IMR-90 (cell line): ENCODE measurements around the gene DGKB. TPM values are rescaled to one million over a fixed set of nuclear protein-coding genes. Genes with fewer than 3 reads are reported as not detected.

ENCODE experiments used
- ATAC-seq: fragments of 200-7000 bp; cut with Tn5 transposase; 2 replicates; pipeline ENCODE4 v1.9.1; 2020; ENCODE audit warnings: low read depth, mild to moderate bottlenecking, moderate library complexity
- BruUV-seq: library from RNA; stranded (reverse); fragments of 400-500 nt; replicated peaks from 2 replicates; lab custom pipeline; 2021; lab: Mats Ljungman, UMichigan
- CTCF ChIA-PET: fragments of 300-600 bp; formaldehyde crosslinking; extraction: SDS; loops from one replicate; lab custom pipeline; 2021; ENCODE audit warnings: antibody characterized with exemption; lab: Yijun Ruan, JAX
- POLR2A ChIA-PET: fragments of 300-600 bp; sonication (Branson Sonifier 250); formaldehyde crosslinking; loops from one replicate; lab custom pipeline; 2022; ENCODE audit warnings: antibody characterized with exemption; ENCODE audit not compliant: unreplicated experiment; lab: Charles Lee
- DNase-seq: peaks from one replicate; pipeline ENCODE4 v3.0.0; 2013
- H2AFZ ChIP-seq: replicated peaks from 2 replicates; pipeline ENCODE3; 2013; ENCODE audit warnings: low read length, mild to moderate bottlenecking; ENCODE audit not compliant: poor library complexity
- H2AK5ac ChIP-seq: 2 replicates; pipeline ENCODE4 v1.6.1; 2013; ENCODE audit warnings: low read depth, low read length, inconsistent platforms
- H2AK9ac ChIP-seq: replicated peaks from 2 replicates; pipeline ENCODE3; 2013; ENCODE audit warnings: mild to moderate bottlenecking, low read depth, low read length, moderate library complexity; ENCODE audit not compliant: poor library complexity
- H2BK120ac ChIP-seq: 2 replicates; pipeline ENCODE4 v1.6.1; 2013; ENCODE audit warnings: low read depth, low read length, inconsistent platforms
- H2BK15ac ChIP-seq: 3 replicates; pipeline ENCODE4 v1.6.1; 2013; ENCODE audit warnings: low read depth, low read length, inconsistent platforms
- H2BK20ac ChIP-seq: 2 replicates; pipeline ENCODE4 v1.6.1; 2013; ENCODE audit warnings: low read depth, mild to moderate bottlenecking, inconsistent platforms, low read length, moderate library complexity
- H2BK5ac ChIP-seq: 2 replicates; pipeline ENCODE4 v1.6.1; 2013; ENCODE audit warnings: mild to moderate bottlenecking, low read depth, low read length, inconsistent platforms; ENCODE audit not compliant: poor library complexity, severe bottlenecking
- H3K14ac ChIP-seq: replicated peaks from 2 replicates; pipeline ENCODE4 v1.6.1; 2013; ENCODE audit warnings: low read depth, low read length, inconsistent platforms
- H3K18ac ChIP-seq: 2 replicates; pipeline ENCODE4 v1.6.1; 2013; ENCODE audit warnings: low read depth, low read length, control low read depth
- H3K23ac ChIP-seq: 2 replicates; pipeline ENCODE4 v1.6.1; 2013; ENCODE audit warnings: low read depth, low read length, inconsistent platforms
- H3K27ac ChIP-seq: 2 replicates; pipeline ENCODE4 v1.5.1; 2013; ENCODE audit warnings: mild to moderate bottlenecking, control low read depth, low read length; ENCODE audit not compliant: insufficient read depth
- H3K27me3 ChIP-seq: 2 replicates; pipeline ENCODE4 v1.6.1; 2013; ENCODE audit warnings: low read length; ENCODE audit not compliant: control insufficient read depth, insufficient read depth
- H3K36me3 ChIP-seq: 2 replicates; pipeline ENCODE4 v1.6.1; 2013; ENCODE audit warnings: low read length, mixed read lengths; ENCODE audit not compliant: control insufficient read depth, insufficient read depth
- H3K4ac ChIP-seq: 2 replicates; pipeline ENCODE4 v1.6.1; 2013; ENCODE audit warnings: low read depth, low read length, inconsistent platforms
- H3K4me1 ChIP-seq: 2 replicates; pipeline ENCODE4 v1.6.1; 2013; ENCODE audit warnings: low read length, mixed read lengths; ENCODE audit not compliant: control insufficient read depth, insufficient read depth
- H3K4me2 ChIP-seq: 2 replicates; pipeline ENCODE4 v1.6.1; 2013; ENCODE audit warnings: low read depth, mild to moderate bottlenecking, control low read depth, low read length, moderate library complexity
- H3K4me3 ChIP-seq: 2 replicates; pipeline ENCODE4 v1.5.1; 2013; ENCODE audit warnings: low read depth, mild to moderate bottlenecking, control low read depth, low read length, moderate library complexity; ENCODE audit not compliant: insufficient read depth
- H3K56ac ChIP-seq: 2 replicates; pipeline ENCODE4 v1.6.1; 2013; ENCODE audit warnings: low read length, inconsistent platforms; ENCODE audit not compliant: insufficient read depth; ENCODE audit errors: extremely low read depth
- H3K79me1 ChIP-seq, 2 experiments: 2 replicates each; pipeline ENCODE4 v1.6.1; 2013; ENCODE audit warnings: low read length in 2 of 2, inconsistent platforms in 1 of 2, low read depth in 1 of 2
- H3K9ac ChIP-seq: 2 replicates; pipeline ENCODE4 v1.6.1; 2013; ENCODE audit warnings: low read depth, low read length, control low read depth
- H3K9me1 ChIP-seq: 2 replicates; pipeline ENCODE4 v1.6.1; 2013; ENCODE audit warnings: low read length, inconsistent platforms; ENCODE audit not compliant: insufficient read depth
- H3K9me3 ChIP-seq: 2 replicates; pipeline ENCODE4 v1.6.1; 2013; ENCODE audit warnings: low read length; ENCODE audit not compliant: control insufficient read depth, insufficient read depth
- H4K20me1 ChIP-seq: 2 replicates; pipeline ENCODE4 v1.6.1; 2013; ENCODE audit warnings: low read length, inconsistent platforms; ENCODE audit not compliant: insufficient read depth
- H4K5ac ChIP-seq: 2 replicates; pipeline ENCODE4 v1.6.1; 2013; ENCODE audit warnings: mild to moderate bottlenecking, low read depth, low read length, control low read depth
- H4K8ac ChIP-seq, 2 experiments: 2 replicates each; pipeline ENCODE4 v1.6.1; 2013; ENCODE audit warnings: low read depth in 2 of 2, low read length in 2 of 2, control low read depth in 1 of 2, inconsistent platforms in 1 of 2
- H4K91ac ChIP-seq: 2 replicates; pipeline ENCODE4 v1.6.1; 2013; ENCODE audit warnings: low read depth, low read length, inconsistent platforms; ENCODE audit not compliant: insufficient read depth
- BHLHE40 ChIP-seq: fragments of 150-350 bp; IDR thresholded peaks from 2 replicates; pipeline ENCODE4 v1.6.1; 2016; ENCODE audit warnings: mild to moderate bottlenecking, low read depth, low read length
- CEBPB ChIP-seq: IDR thresholded peaks from 2 replicates; pipeline ENCODE4 v1.6.1; 2012; ENCODE audit warnings: low read depth, low read length, improper control_type of control experiment
- CHD1 ChIP-seq: IDR thresholded peaks from 2 replicates; pipeline ENCODE4 v1.6.1; 2012; ENCODE audit warnings: low read depth, low read length, improper control_type of control experiment
- FOS ChIP-seq: fragments of 150-350 bp; IDR thresholded peaks from 2 replicates; pipeline ENCODE4 v1.6.1; 2016; ENCODE audit warnings: low read depth, low read length
- MAFK ChIP-seq: IDR thresholded peaks from 2 replicates; pipeline ENCODE4 v1.6.1; 2012; ENCODE audit warnings: low read depth, low read length, improper control_type of control experiment
- MAZ ChIP-seq: IDR thresholded peaks from 2 replicates; pipeline ENCODE4 v1.6.1; 2012; ENCODE audit warnings: low read depth, mild to moderate bottlenecking, low read length, improper control_type of control experiment, moderate library complexity, borderline replicate concordance
- MXI1 ChIP-seq: IDR thresholded peaks from 2 replicates; pipeline ENCODE4 v1.6.1; 2012; ENCODE audit warnings: low read depth, mild to moderate bottlenecking, low read length, moderate library complexity, borderline replicate concordance
- NFE2L2 ChIP-seq: fragments of 150-350 bp; IDR thresholded peaks from 2 replicates; pipeline ENCODE4 v1.6.1; 2016; ENCODE audit warnings: low read depth, mild to moderate bottlenecking, low read length
- POLR2A ChIP-seq: IDR thresholded peaks from 2 replicates; pipeline ENCODE4 v1.6.1; 2012; ENCODE audit warnings: mild to moderate bottlenecking, low read depth, low read length
- RAD21 ChIP-seq: IDR thresholded peaks from 2 replicates; pipeline ENCODE4 v1.6.1; 2012; ENCODE audit warnings: low read length, improper control_type of control experiment
- RCOR1 ChIP-seq: IDR thresholded peaks from 2 replicates; pipeline ENCODE4 v1.6.1; 2012; ENCODE audit warnings: mild to moderate bottlenecking, low read length, improper control_type of control experiment; ENCODE audit not compliant: insufficient replicate concordance
- RFX5 ChIP-seq: IDR thresholded peaks from 2 replicates; pipeline ENCODE4 v1.8.0; 2012; ENCODE audit warnings: low read depth, mild to moderate bottlenecking, low read length, moderate library complexity
- SMC3 ChIP-seq: fragments of 150-350 bp; IDR thresholded peaks from 2 replicates; pipeline ENCODE4 v1.6.1; 2016; ENCODE audit warnings: low read depth, mild to moderate bottlenecking, antibody characterized with exemption, low read length, moderate library complexity
- WGBS, 2 experiments: methylation state at CpG; one replicate each; pipeline versions ENCODE4 v1.1.5 to v1.1.7; 2013; ENCODE audit warnings: missing lambda C conversion rate in 2 of 2; ENCODE audit not compliant: insufficient read length in 1 of 2; ENCODE audit errors: extremely low coverage in 2 of 2; 5-methylcytosine and 5-hydroxymethylcytosine counted together
- dilution Hi-C: fragments of 300-500 bp; cut with HindIII; formaldehyde crosslinking; loops from one replicate; pipeline ENCODE4 v1.14.3; 2018; ENCODE audit warnings: low sequenced_read_pairs; ENCODE audit not compliant: unreplicated experiment
- in situ Hi-C: fragments of 300-500 bp; cut with MboI; formaldehyde crosslinking; loops from 3 replicates; pipeline ENCODE4 v1.14.3; 2019; ENCODE audit warnings: low sequenced_read_pairs, inconsistent platforms, mixed read lengths
- intact Hi-C: fragments of 100-400 bp; cut with micrococcal nuclease; formaldehyde crosslinking; loops from 2 replicates; pipeline ENCODE4 v1.10.0; 2022
- polyA plus RNA-seq, 3 experiments: library from polyadenylated mRNA; depleted of rRNA; stranded (reverse); fragments of >200 nt; gene quantifications; 2 replicates each; pipeline ENCODE4 v1.2.3, GENCODE V29; 2012; ENCODE audit warnings: low replicate concordance in 1 of 3
- total RNA-seq: library from RNA; depleted of rRNA; stranded (reverse); fragments of >200 nt; gene quantifications from 2 replicates; pipeline ENCODE4 v1.2.3, GENCODE V29; 2012
- TF ChIP-seq, protein P1 (sequence below): fragments of 150-350 bp; IDR thresholded peaks from 2 replicates; pipeline ENCODE4 v1.6.1; 2017; ENCODE audit warnings: mild to moderate bottlenecking, antibody characterized with exemption, low read length, low read depth
- TF ChIP-seq, protein P2 (sequence below): conservative IDR thresholded peaks from 2 replicates; pipeline ENCODE4 v1.5.1; 2012; ENCODE audit warnings: mild to moderate bottlenecking, low read depth, low read length, improper control_type of control experiment
- TF ChIP-seq, protein P3 (sequence below): fragments of 150-350 bp; IDR thresholded peaks from 2 replicates; pipeline ENCODE4 v1.6.1; 2016; ENCODE audit warnings: low read depth, mild to moderate bottlenecking, low read length, moderate library complexity, borderline replicate concordance

The DGKB gene
- total and polyA plus RNA-seq, 2 of the 4 experiments (the other 2 are of a cell fraction): not detected

DNA sequence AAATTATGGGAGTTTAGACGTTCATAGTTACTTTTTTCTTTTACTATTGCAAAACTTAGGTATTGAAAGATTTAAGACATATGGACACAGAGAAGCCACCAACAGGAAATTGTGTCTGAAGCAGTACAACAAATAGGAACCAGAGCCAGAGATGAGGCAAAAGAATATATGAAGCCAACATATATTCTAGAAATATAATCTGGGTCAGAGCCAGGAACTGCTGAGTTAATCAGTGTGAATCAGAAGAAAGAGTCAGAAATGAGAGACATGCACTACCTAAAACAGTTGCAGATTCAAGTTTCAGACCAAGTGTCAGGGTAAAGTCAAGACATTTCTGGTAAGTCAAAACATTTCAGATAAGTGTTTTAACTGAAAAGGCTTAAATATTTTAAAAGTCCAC lies 67.7 kb downstream of the DGKB start:
- BruUV-seq: no TSS peak
- H3K36me3 ChIP-seq: no peaks in the 10 kb centered on the region
- H2AK9ac ChIP-seq: no peak overlapping the region
- H3K4me1 ChIP-seq: 0 out of 2 replicates have a peak, but pooled peaks cover 2% of the 10 kb centered on the region
- H3K14ac ChIP-seq: no peak overlapping the region
- H3K4ac ChIP-seq: no peak overlapping the region
- no peak overlapping the region for H2BK5ac ChIP-seq
- H3K9me3 ChIP-seq: no peaks in the 10 kb centered on the region
- DNase-seq: peak; percentile 44
- no peak overlapping the region for H4K8ac ChIP-seq
- no peak for ATAC-seq
- H3K4me2 ChIP-seq: no peak overlapping the region
- intact Hi-C loops: no loop called here
- no peak overlapping the region for H4K91ac ChIP-seq
- H2AFZ ChIP-seq: no peak overlapping the region
- no peak overlapping the region for H2BK15ac ChIP-seq
- 0 out of 2 replicates have a peak, but pooled peaks cover 3% of the 10 kb centered on the region for H3K9me1 ChIP-seq
- H3K18ac ChIP-seq: no peak overlapping the region
- no peak overlapping the region for H3K23ac ChIP-seq
- no peaks in the 10 kb centered on the region for H3K27me3 ChIP-seq
- no peak overlapping the region for H3K9ac ChIP-seq
- no peaks in the 10 kb centered on the region for H3K79me1 ChIP-seq
- H2BK20ac ChIP-seq: no peak overlapping the region
- no peak overlapping the region for H3K56ac ChIP-seq
- no CpG with 5 or more reads among the region's 1 CpG for WGBS, 2 experiments
- no peak overlapping the region for H3K4me3 ChIP-seq
- no peak overlapping the region for H3K27ac ChIP-seq
- CTCF ChIA-PET: no interaction called here
- in situ Hi-C loops: no loop called here
- H4K5ac ChIP-seq: no peak overlapping the region
- no peaks in the 10 kb centered on the region for H4K20me1 ChIP-seq
- H2BK120ac ChIP-seq: no peak overlapping the region
- H2AK5ac ChIP-seq: no peak overlapping the region
- POLR2A ChIA-PET: no interaction called here
- TF ChIP-seq MXI1: no peak
- no peak for TF ChIP-seq BHLHE40
- TF ChIP-seq CHD1: no peak
- TF ChIP-seq POLR2A: no peak
- TF ChIP-seq NFE2L2: no peak
- TF ChIP-seq RCOR1: no peak
- no peak for TF ChIP-seq SMC3
- TF ChIP-seq, protein P1, sequence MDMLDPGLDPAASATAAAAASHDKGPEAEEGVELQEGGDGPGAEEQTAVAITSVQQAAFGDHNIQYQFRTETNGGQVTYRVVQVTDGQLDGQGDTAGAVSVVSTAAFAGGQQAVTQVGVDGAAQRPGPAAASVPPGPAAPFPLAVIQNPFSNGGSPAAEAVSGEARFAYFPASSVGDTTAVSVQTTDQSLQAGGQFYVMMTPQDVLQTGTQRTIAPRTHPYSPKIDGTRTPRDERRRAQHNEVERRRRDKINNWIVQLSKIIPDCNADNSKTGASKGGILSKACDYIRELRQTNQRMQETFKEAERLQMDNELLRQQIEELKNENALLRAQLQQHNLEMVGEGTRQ: no peak
- no peak for TF ChIP-seq RFX5
- TF ChIP-seq RAD21: no peak
- TF ChIP-seq CEBPB: no peak
- no peak for TF ChIP-seq FOS
- TF ChIP-seq, protein P2, sequence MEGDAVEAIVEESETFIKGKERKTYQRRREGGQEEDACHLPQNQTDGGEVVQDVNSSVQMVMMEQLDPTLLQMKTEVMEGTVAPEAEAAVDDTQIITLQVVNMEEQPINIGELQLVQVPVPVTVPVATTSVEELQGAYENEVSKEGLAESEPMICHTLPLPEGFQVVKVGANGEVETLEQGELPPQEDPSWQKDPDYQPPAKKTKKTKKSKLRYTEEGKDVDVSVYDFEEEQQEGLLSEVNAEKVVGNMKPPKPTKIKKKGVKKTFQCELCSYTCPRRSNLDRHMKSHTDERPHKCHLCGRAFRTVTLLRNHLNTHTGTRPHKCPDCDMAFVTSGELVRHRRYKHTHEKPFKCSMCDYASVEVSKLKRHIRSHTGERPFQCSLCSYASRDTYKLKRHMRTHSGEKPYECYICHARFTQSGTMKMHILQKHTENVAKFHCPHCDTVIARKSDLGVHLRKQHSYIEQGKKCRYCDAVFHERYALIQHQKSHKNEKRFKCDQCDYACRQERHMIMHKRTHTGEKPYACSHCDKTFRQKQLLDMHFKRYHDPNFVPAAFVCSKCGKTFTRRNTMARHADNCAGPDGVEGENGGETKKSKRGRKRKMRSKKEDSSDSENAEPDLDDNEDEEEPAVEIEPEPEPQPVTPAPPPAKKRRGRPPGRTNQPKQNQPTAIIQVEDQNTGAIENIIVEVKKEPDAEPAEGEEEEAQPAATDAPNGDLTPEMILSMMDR: no peak
- no peak for TF ChIP-seq MAFK
- TF ChIP-seq, protein P3, sequence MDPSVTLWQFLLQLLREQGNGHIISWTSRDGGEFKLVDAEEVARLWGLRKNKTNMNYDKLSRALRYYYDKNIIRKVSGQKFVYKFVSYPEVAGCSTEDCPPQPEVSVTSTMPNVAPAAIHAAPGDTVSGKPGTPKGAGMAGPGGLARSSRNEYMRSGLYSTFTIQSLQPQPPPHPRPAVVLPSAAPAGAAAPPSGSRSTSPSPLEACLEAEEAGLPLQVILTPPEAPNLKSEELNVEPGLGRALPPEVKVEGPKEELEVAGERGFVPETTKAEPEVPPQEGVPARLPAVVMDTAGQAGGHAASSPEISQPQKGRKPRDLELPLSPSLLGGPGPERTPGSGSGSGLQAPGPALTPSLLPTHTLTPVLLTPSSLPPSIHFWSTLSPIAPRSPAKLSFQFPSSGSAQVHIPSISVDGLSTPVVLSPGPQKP: no peak
- TF ChIP-seq MAZ: no peak
- dilution Hi-C loops: no loop called here
